Spleen (tissue), 7 donors: ENCODE results near the gene SLC6A8.

Experiments used
- POLR2A ChIP-seq, 3 donors: fragments of 450-650 bp; IDR thresholded peaks; one replicate each; pipeline ENCODE4 v1.5.1; 2017; ENCODE audit warnings: antibody characterized with exemption in 3 of 3, mild to moderate bottlenecking in 1 of 3
- POLR2AphosphoS5 ChIP-seq, 3 donors: sonication (generic); formaldehyde crosslinking; IDR thresholded peaks; one replicate each; pipeline ENCODE4 v1.5.1; 2017; ENCODE audit warnings: antibody characterized with exemption in 3 of 3
- TF ChIP-seq, protein P1 (sequence below), 11 experiments: fragments of 200-600 bp in 7 of 11; fragments of 450-650 bp in 4 of 11; sonication (generic) in 4 of 11; IDR thresholded peaks in 8 of 11; conservative IDR thresholded peaks in 3 of 11; 1 replicate in 7 of 11; 2 replicates in 4 of 11; pipeline versions ENCODE4 v1.4.0 to v1.8.0; 2016 to 2021; ENCODE audit warnings: antibody characterized with exemption in 11 of 11, inconsistent platforms in 4 of 11, mild to moderate bottlenecking in 1 of 11
- donor health status: DM: no; HTN: no; CAD: no; lungs with moderate emphysema.
- donor health status: DM: no; HTN: no; CAD: no.
- donor health status: DM: no; HTN: no; CAD: no.

DNA sequence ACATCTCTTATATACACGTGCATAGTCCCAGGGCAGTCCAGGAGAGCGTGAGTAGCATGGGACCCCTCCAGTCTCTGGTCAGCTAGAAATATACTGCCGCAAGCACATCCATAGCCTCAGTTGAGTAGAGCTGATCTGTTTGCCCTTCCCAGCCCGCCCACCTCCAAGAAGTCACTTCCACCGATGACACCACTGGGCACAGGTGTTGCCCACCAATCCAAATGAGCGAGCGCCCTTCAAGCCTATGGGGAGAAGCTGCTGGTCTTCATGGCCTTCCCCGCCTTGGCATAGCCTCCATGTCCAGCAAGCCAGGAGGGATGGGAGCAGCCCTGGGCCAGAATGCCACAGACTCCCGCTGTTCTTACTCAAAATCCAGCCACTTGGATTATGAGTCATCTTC lies 30.6 kb upstream of the SLC6A8 start:
- TF ChIP-seq, protein P1, sequence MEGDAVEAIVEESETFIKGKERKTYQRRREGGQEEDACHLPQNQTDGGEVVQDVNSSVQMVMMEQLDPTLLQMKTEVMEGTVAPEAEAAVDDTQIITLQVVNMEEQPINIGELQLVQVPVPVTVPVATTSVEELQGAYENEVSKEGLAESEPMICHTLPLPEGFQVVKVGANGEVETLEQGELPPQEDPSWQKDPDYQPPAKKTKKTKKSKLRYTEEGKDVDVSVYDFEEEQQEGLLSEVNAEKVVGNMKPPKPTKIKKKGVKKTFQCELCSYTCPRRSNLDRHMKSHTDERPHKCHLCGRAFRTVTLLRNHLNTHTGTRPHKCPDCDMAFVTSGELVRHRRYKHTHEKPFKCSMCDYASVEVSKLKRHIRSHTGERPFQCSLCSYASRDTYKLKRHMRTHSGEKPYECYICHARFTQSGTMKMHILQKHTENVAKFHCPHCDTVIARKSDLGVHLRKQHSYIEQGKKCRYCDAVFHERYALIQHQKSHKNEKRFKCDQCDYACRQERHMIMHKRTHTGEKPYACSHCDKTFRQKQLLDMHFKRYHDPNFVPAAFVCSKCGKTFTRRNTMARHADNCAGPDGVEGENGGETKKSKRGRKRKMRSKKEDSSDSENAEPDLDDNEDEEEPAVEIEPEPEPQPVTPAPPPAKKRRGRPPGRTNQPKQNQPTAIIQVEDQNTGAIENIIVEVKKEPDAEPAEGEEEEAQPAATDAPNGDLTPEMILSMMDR (IDR thresholded peaks at IDR 0.05 in 8 of 11, conservative IDR thresholded peaks at IDR 0.05 in 3 of 11): no peak
- TF ChIP-seq POLR2A (IDR thresholded peaks at IDR 0.05) (no peak), POLR2AphosphoS5 (IDR thresholded peaks at IDR 0.05) (no peak)
